Stimulated activated CD8-positive, alpha-beta memory T cell treated with anti-CD3 and anti-CD28 coated beads, Interleukin-12 subunit alpha, Interleukin-12 subunit beta, amount 100 ng/mL, for 1 hour (primary cell): ENCODE results near the gene KRTCAP3.

Source experiments
- DNase-seq: peaks from one replicate; pipeline ENCODE4 v3.0.0-alpha.2; 2020; ENCODE audit warnings: low read depth

KRTCAP3 gene

GRCh38 chr2:27441226-27441926 lies 805 bp upstream of the KRTCAP3 start:
- DNase-seq, result no peak

- no peak for DNase-seq
These were observed 720 bp downstream of the KRTCAP3 start for GRCh38 chr2:27442920-27443282.

- DNase-seq, result no peak
These were observed 3.0 kb downstream of the KRTCAP3 start for GRCh38 chr2:27445155-27445554.

GRCh38 chr2:27445615-27446014 lies 3.4 kb downstream of the KRTCAP3 start:
- DNase-seq, result no peak

- no peak for DNase-seq
These were observed 3.9 kb downstream of the KRTCAP3 start for GRCh38 chr2:27446057-27446456.

GRCh38 chr2:27448381-27448780 lies 6.2 kb downstream of the KRTCAP3 start:
- DNase-seq, result no peak

GRCh38 chr2:27451095-27451494 lies 8.9 kb downstream of the KRTCAP3 start:
- no peak for DNase-seq

- DNase-seq, result no peak
These were observed 11.8 kb downstream of the KRTCAP3 start for GRCh38 chr2:27453968-27454367.

GRCh38 chr2:27461118-27461517 lies 18.9 kb downstream of the KRTCAP3 start:
- no peak for DNase-seq

GRCh38 chr2:27464443-27464842 lies 22.3 kb downstream of the KRTCAP3 start:
- DNase-seq, result no peak

- no peak for DNase-seq
These were observed 29.8 kb downstream of the KRTCAP3 start for GRCh38 chr2:27471961-27472360.

GRCh38 chr2:27485496-27485895 lies 43.3 kb downstream of the KRTCAP3 start:
- DNase-seq, result no peak

GRCh38 chr2:27489118-27489497 lies 46.9 kb downstream of the KRTCAP3 start:
- no peak for DNase-seq

- DNase-seq, result peak; percentile 99
These were observed 47.6 kb downstream of the KRTCAP3 start, which contains the start of gene IFT172 for GRCh38 chr2:27489498-27490397. Gene IFT172 (minus strand): TSS chr2:27489743. CDS start chr2:27489653, 90 bp downstream.

- no peak for DNase-seq
These were observed 50.4 kb downstream of the KRTCAP3 start for GRCh38 chr2:27492557-27492956.

GRCh38 chr2:27493948-27494283 lies 51.7 kb downstream of the KRTCAP3 start:
- no peak for DNase-seq
